ENCODE data around the gene TNNI3K.

GRCh38 chr1:74430342-74430934, 195.3 kb downstream of the TNNI3K start:
- no peak for TF ChIP-seq CTCF (IDR thresholded peaks at IDR 0.05)
- TF ChIP-seq POLR2A (IDR thresholded peaks at IDR 0.05), result no peak
- TF ChIP-seq EP300 (IDR thresholded peaks at IDR 0.05), result no peak
- TF ChIP-seq POLR2AphosphoS5 (IDR thresholded peaks at IDR 0.05), result no peak
